ENCODE data around the gene NTRK2. TPM values are rescaled to one million over a fixed set of nuclear protein-coding genes. Genes with fewer than 3 reads are reported as not detected.
A peak's percentile ranks its signal among the peaks of the same experiment; 100 is the strongest.

Gene NTRK2
- total and polyA plus RNA-seq, 2 experiments from 2014 or later, result 0.03 TPM; not detected in 1

- Histone ChIP-seq H3K9me2 (ENCODE audit: insufficient read depth) (no peaks in the 10 kb centered on the region), H3K4me1 (ENCODE audit: insufficient read depth) (peaks cover under 1% of the 10 kb centered on the region), H3K36me3 (ENCODE audit: insufficient read depth) (no peaks in the 10 kb centered on the region), H2AFZ (no peak overlapping the region), H3K27me3 (ENCODE audit: insufficient read depth) (no peaks in the 10 kb centered on the region), H3K4me3 (no peak overlapping the region), H3K79me2 (replicated peaks; ENCODE audit: insufficient read depth) (no peaks in the 10 kb centered on the region), H3K27ac (ENCODE audit: low read depth) (no peak overlapping the region), H3F3A (replicated peaks; ENCODE audit: low read depth) (no peaks in the 10 kb centered on the region), H3K4me2 (no peak overlapping the region), H4K20me1 (replicated peaks; ENCODE audit: insufficient read depth) (no peaks in the 10 kb centered on the region)
- no peaks in the 10 kb centered on the region for H3K36me3 Mint-ChIP-seq (ENCODE audit: low read depth)
- peaks cover 8% of the 10 kb centered on the region for H3K27me3 Mint-ChIP-seq (ENCODE audit: insufficient read depth, low read depth, poor library complexity)
- no peak for DNase-seq (ENCODE audit: low spot score)
- H3K4me1 Mint-ChIP-seq, result peaks cover 10% of the 10 kb centered on the region
- H3K27ac Mint-ChIP-seq, result no peak overlapping the region
- H3K4me3 Mint-ChIP-seq, result no peak overlapping the region
- TF ChIP-seq POLR2AphosphoS5 (IDR thresholded peaks at IDR 0.05; ENCODE audit: low read depth), result no peak
- no peak for TF ChIP-seq CREB1 (CRISPR knock-in tag; IDR thresholded peaks at IDR 0.05; ENCODE audit: low read depth)
- H3K9me3 Mint-ChIP-seq, result no peaks in the 10 kb centered on the region
- ATAC-seq, result no peak
These were observed 158.5 kb downstream of the NTRK2 start for GRCh38 chr9:84828046-84828445.

- no peak for ATAC-seq
- TF ChIP-seq ZNF114 (CRISPR knock-in tag; IDR thresholded peaks at IDR 0.05) (no peak), JUNB (IDR thresholded peaks at IDR 0.05; ENCODE audit: unreplicated experiment) (no peak), ZNF331 (CRISPR knock-in tag; IDR thresholded peaks at IDR 0.05; ENCODE audit: low read depth) (no peak), POLR2AphosphoS5 (IDR thresholded peaks at IDR 0.05; ENCODE audit: low read depth) (no peak), STAT1 (IDR thresholded peaks at IDR 0.05; ENCODE audit: unreplicated experiment) (no peak), NANOG (IDR thresholded peaks at IDR 0.05; ENCODE audit: borderline replicate concordance) (no peak), ETS1 (IDR thresholded peaks at IDR 0.05) (no peak), EZH2 (IDR thresholded peaks at IDR 0.05; ENCODE audit: low read depth, unreplicated experiment) (no peak), CTCF (conservative IDR thresholded peaks at IDR 0.05; ENCODE audit: low read depth in 2 of 2) (no peak), ZNF462 (CRISPR knock-in tag; IDR thresholded peaks at IDR 0.05) (no peak)
These were observed 159.9 kb downstream of the NTRK2 start for GRCh38 chr9:84829471-84829870.

More at GRCh38 chr9:84829471-84829870, 159.9 kb downstream of the NTRK2 start:
- Histone ChIP-seq H2AFZ (0 out of 2 replicates have a peak overlapping the region, but pooled peaks have one; percentile 66), H3F3A (replicated peaks; ENCODE audit: low read depth) (no peaks in the 10 kb centered on the region), H3K4me3 (no peak overlapping the region), H3K27ac (ENCODE audit: low read depth) (no peak overlapping the region), H4K20me1 (replicated peaks; ENCODE audit: insufficient read depth) (no peaks in the 10 kb centered on the region), H3K27me3 (ENCODE audit: insufficient read depth) (no peaks in the 10 kb centered on the region), H3K4me1 (ENCODE audit: insufficient read depth) (peaks cover 15% of the 10 kb centered on the region), H3K4me2 (no peak overlapping the region), H3K9me2 (ENCODE audit: insufficient read depth) (no peaks in the 10 kb centered on the region), H3K79me2 (replicated peaks; ENCODE audit: insufficient read depth) (no peaks in the 10 kb centered on the region), H3K36me3 (ENCODE audit: insufficient read depth) (no peaks in the 10 kb centered on the region)
- DNase-seq (ENCODE audit: low spot score), result no peak
- Mint-ChIP-seq H3K9me3 (no peaks in the 10 kb centered on the region), H3K27me3 (ENCODE audit: insufficient read depth, low read depth, poor library complexity) (peaks cover 9% of the 10 kb centered on the region), H3K36me3 (ENCODE audit: low read depth) (no peaks in the 10 kb centered on the region), H3K4me1 (peaks cover 21% of the 10 kb centered on the region), H3K4me3 (no peak overlapping the region), H3K27ac (no peak overlapping the region)

Data from GM23338 (cell line).